ENCODE measurements around the gene LVRN.

Gene LVRN

DNA sequence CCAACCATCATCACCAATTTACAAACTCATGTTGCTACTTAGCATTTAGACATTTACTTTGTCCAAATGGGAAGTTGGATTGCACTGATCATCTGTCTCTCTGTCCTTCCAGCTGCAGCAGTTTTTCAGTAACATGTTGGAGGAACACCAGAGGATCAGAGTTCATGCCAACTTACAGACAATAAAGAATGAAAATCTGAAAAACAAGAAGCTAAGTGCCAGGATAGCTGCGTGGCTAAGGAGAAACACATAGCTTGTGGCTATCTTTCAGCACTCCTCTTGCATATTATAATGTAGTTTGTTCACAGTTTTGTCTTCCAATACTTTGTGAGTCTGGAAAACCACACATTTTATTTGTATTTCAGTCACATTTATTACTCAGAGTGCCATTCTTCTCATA is 63.6 kb downstream of the LVRN start:
- no peak for DNase-seq

DNA sequence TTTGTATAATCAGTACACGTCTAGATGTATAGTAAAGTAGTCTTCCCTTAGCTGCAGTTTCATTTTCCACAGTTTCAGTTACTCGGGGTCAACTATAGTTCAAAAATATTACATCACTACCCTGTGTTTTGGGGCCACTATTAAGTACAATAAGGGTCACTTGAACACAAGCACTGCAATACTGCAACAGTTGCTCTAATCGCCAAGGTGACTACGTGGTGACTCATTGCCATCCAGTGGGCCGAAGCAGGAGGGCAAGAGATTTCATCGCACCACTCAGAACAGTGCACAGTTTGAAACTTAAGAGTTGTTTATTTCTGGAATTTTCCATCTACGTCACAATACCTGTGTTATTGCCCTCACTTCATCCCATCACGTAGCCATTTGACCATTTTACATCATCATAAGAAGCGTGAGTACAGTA is 69.8 kb downstream of the LVRN start, which contains the start of gene ARL14EPL:
Gene ARL14EPL (plus strand): TSS at position 379 of the 424 bp plus-strand sequence. CDS start 18,994 bp downstream, outside the sequence.
- peak; percentile 63 to 66 for DNase-seq

DNA sequence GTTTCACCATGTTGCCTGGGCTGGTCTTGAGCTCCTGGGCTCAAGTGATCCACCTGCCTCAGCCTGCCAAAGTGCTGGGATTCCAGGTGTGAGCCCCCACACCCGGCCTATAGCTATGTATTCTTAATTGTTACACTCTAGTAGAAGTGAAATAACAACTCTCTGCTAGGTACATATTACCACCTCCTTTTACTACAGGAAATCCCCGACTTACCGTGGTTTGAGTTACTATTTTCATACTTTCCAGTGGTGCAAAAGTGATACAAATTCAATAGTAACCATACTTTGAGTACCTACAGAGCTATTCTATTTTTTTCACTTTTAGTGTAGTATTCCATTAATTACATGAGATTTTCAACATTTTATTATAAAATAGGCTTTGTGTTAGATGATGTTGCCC is 70.7 kb downstream of the LVRN start:
- DNase-seq, result no peak

DNA sequence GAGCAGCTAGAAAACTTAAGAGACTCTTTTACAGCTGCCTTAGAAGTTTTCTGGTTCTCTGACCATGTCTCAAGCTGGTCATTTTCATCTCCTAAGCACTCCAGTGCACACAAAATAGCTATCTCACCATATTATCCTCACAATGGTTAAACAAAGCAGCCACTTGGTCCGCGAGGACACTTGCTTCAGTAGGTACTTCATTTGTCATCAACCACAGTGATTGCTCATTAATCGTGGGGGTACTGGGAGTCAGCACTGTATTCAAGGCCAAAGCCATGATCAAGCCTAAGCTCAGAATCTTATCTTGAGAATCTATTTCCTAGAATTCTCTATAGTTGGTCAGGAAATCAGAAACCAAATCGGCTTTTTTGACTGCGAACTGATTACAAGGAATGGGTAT is 72.8 kb downstream of the LVRN start:
- DNase-seq, result no peak

DNA sequence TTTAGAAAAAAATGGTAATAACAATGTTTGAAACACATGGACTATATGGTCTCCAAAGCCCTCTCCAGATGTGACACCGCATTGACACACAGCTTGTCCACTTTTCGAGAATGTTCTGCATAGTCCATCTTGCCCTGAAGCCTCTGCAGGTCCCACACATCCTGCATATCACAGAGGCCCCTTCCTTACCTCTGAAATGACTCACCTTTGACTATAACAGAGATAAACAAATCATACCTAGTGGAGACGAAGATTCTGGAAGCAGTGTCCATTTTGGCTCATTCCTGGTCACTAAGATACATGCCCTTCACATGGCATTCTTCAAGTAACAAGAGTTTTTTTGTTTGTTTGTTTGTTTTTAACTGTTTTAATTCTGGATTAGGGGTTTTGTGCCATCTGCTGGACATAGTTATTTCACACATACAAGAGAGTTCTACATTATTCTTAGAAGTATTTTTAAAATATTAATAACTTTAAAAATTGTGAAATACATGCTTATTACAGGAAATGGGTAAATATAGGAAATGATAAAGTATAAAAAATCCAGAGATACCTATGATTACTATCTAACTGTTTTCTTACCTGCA is 75.1 kb downstream of the LVRN start:
- no peak for DNase-seq

DNA sequence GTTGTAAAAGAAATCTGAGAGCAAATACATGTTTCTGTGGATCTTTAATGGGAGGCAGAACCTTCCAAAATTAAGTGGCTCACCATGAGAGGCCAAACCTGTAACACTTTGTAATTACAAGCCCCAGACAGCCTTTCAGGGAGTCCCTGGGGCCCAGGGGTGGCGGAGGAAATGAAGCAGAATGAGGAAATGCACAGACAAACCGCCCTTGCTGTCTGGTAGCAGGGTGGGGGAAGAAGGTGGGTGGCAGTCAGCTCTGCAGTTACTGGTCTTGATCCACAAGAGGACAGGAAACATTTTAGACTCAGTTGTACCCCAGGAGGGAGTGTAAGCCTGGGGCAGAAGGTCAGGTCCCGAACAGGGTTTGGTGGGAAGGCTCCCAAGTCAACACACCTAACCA is 76.5 kb downstream of the LVRN start:
- peak; percentile 25 to 39 for DNase-seq

GRCh38 chr5:116042375-116042774 is 80.1 kb downstream of the LVRN start:
- no peak for DNase-seq

DNA sequence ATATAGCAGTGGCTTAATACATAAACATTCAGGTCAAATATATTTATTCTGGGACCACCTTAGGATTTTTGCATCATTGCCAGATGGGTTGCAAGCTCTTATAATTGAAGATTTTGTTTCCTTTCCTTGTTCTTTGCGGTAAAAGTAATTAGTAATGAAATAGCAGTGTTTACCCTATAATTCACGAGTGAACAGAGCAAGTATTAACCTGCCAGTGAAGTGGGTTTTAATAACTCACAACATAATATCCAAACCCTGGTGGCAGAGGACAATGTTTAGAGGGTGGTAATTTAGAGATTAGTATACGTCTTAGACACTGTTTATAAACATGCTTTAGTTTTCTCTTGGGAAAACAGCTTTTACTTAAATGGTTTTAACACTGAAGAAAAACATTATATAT is 81.8 kb downstream of the LVRN start:
- DNase-seq, result no peak

- no peak for DNase-seq
Measured at GRCh38 chr5:116045821-116046220, 83.5 kb downstream of the LVRN start.

DNA sequence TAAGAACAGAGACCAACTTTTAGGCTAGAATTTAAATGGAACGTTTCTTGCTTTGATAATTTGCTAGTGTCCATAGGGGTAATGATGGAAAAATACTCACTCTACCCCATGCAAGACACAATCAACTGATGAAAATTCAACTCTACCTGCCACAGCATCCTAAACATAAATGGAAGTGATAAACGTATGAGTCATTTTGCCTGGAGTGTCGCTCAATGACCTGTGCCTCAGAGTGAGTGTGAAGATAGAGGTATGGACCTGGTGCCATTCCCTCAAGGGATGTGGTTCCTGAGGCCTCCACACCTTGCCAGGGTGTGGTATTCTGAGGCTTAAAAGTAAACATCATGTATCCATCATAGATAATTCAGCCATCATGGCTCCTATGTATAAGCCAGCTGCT is 84.0 kb downstream of the LVRN start:
- no peak for DNase-seq

DNA sequence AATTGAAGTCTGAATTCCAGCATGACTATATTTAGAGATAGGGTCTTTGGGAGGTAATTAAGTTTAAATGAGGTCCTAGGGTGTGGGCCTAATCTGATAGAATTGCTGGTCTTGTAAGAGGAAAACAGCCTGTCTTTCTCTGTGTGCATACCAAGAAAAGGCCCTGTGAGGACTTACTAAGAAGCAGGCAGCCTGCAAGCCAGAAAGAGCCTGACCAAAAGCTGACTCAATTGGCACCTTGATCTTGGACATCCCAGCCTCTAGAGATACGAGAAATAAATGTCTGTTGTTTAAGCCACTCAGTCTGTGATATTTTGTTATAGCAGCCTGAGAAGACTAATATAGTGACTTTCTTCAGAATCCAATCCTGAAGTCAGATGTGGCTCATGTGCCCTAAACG is 84.5 kb downstream of the LVRN start:
- DNase-seq, result no peak

GRCh38 chr5:116058346-116058936 is 96.2 kb downstream of the LVRN start:
- DNase-seq, result peak in 1 of 2 donors; percentile 7

DNA sequence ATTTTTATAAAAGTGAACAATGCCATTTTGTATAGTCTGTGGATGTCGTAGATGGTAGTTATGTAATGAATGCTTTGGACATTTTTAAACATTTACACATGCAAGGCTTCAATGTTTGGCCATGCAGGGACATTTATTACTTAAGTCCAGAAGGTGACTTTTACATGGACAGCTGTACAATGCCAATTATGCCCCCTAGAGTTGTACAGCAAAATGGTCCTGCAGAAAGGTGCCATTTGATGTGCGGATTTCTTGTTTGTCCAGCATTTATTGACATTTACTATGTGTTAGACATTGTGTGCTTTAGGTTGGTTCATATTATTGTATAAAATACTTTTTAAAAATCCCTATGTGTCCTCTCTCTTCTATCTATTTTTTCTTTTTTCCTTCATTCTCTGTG is 100.1 kb downstream of the LVRN start:
- DNase-seq, result no peak

DNA sequence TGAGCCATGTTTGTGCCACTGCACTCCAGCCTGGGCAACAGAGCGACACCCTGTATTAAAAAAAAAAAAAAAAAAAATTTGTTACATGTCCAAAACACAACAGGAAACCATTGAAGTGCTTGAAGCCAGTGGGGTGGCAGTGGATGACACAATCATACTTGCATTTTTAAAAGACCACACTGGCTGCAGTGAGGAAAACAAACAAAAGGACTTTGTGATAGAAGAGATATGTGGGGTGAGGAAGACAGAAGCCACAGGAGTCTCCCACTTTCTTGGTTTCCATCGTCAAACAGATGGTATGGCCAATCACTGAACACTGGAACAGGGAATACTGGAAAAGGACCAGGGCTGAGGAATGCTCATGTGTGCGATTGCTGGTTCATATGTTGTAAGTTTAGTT is 101.7 kb downstream of the LVRN start:
- no peak for DNase-seq

DNA sequence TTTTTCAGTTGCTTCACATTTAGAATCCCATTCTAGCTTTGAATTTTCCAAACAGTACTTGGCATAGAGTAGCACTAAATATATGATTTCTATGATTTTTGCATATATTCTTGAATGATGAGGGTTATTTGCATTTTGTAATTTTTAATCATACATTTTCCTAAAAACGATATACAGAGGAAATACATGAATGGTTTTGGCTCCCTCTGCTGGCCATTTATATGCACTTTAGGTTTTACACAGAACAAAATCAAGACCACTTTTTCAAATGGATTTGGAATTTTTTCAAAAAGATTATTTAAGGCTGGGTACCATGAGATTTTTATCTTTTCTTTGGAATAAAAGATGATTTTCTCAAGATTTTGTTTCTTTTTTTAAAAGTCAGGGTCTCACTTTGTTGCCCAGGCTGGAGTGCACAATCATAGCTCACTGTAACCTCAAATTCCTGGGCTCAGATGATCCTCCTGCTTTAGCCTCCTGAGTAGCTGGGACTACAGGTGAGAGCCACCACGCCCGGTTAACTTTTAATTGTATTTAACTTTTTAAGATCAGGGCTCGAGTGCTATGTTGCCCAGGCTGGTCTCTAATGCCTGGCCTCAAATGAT is 105.9 kb downstream of the LVRN start:
- DNase-seq, result peak; percentile 28 to 73

GRCh38 chr5:116071211-116071610 is 108.9 kb downstream of the LVRN start:
- no peak for DNase-seq

DNA sequence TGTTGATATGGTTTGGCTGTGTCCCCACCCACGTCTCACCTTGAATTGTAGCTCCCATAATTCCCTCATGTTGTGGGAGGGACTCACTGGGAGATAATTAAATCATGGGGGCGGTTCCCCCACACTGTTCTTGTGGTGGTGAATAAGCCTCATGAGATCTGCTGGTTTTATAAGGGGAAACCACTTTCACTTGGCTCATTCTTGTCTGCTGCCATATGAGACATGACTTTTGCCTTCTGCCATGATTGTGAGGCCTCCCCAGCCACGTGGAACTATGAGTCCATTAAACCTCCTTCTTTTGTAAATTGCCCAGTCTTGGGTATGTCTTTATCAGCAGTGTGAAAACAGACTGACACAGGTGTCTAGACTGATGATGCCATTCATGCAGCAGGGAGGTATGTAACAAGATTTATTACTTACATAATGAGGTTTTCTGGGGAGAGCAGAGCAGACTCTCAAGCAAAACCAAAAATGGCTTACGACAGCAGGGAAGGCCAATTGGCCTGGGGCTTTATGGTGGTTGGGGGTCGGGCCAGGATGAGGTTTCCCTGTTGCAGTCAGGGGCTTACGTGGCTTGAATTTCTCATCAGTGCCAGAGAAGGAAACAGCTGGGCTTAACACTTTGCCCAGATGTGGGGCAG is 113.0 kb downstream of the LVRN start:
- DNase-seq, result peak in 1 of 2 donors; percentile 20

DNA sequence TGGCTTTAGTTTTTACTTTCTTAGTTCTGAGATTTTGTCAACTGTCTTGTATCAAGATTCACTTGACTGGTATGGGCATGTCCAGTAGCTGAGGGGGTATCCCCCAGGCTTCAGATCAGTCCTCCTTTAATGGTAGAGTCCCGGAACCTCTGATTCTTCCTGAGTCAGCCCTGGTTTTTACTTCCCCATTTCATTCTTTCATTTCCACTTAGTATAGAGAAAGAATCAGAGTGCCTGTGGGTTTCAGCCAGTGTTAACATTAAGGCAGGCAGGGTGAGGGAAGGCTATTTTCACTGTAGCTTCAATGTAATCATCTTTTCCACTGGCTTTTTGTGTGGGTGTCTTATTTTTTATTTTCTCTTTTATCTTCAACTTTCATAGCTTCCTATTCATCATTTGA is 114.2 kb downstream of the LVRN start:
- DNase-seq, result peak; percentile 58 to 59

All from inflammatory macrophage treated with lipopolysaccharide for 1 hour (primary cell).